HCT116 (cell line): ENCODE measurements around the gene STK32C. TPM values are rescaled to one million over a fixed set of nuclear protein-coding genes. Genes with fewer than 3 reads are reported as not detected.

Experiments
- ATAC-seq: fragments of 200-7000 bp; cut with Tn5 transposase; 2 replicates; pipeline ENCODE4 v1.9.1; 2020; ENCODE audit warnings: mild to moderate bottlenecking, moderate library complexity
- BruUV-seq: library from RNA; stranded (reverse); fragments of 400-500 nt; replicated peaks from 2 replicates; lab custom pipeline; 2021; lab: Mats Ljungman, UMichigan
- CTCF ChIA-PET: fragments of 300-600 bp; sonication (Branson Sonifier 250); formaldehyde crosslinking; loops from one replicate; lab custom pipeline; 2021; ENCODE audit warnings: antibody characterized with exemption; lab: Charles Lee
- POLR2A ChIA-PET: fragments of 300-600, 350-600 bp; sonication (Branson Sonifier 250); formaldehyde crosslinking; loops from one replicate; lab custom pipeline; 2021; ENCODE audit warnings: antibody characterized with exemption; lab: Charles Lee
- RAD21 ChIA-PET, 2 experiments: fragments of 300-600 bp; sonication (Branson Sonifier 250); formaldehyde crosslinking; loops; one replicate each; lab custom pipeline; 2023; ENCODE audit warnings: low total read pairs in 2 of 2; ENCODE audit not compliant: uncharacterized antibody in 2 of 2, unreplicated experiment in 2 of 2, low non-redundant PET in 1 of 2; lab: Charles Lee
- DNase-seq: peaks from one replicate; pipeline ENCODE4 v3.0.0-alpha.2; 2010; ENCODE audit warnings: low read depth, low spot score
- H2AFZ ChIP-seq: fragments of 200-600 bp; shearing (Covaris generic), sonication (generic); 2 replicates; pipeline ENCODE4 v1.6.1; 2017; ENCODE audit warnings: low read depth, mixed run types, mixed read lengths, antibody characterized with exemption, low read length; ENCODE audit not compliant: poor library complexity, severe bottlenecking
- H3K27ac ChIP-seq: 2 replicates; pipeline ENCODE4 v1.5.1; 2012; ENCODE audit warnings: low read depth, low read length
- H3K27me3 ChIP-seq: fragments of 200-600 bp; sonication (generic); 2 replicates; pipeline ENCODE4 v1.6.1; 2016; ENCODE audit warnings: mixed run types, low read length, mixed read lengths; ENCODE audit not compliant: insufficient read depth
- H3K36me3 ChIP-seq, 2 experiments: fragments of 200-500 bp in 1 of 2; fragments of 200-600 bp in 1 of 2; sonication (Bioruptor generic) in 1 of 2; sonication (generic) in 1 of 2; 2 replicates each; pipeline versions ENCODE4 v1.5.1 to v1.6.1; 2014 to 2016; ENCODE audit warnings: low read length in 2 of 2, inconsistent platforms in 1 of 2, mixed read lengths in 1 of 2, mixed run types in 1 of 2; ENCODE audit not compliant: insufficient read depth in 2 of 2, control insufficient read depth in 1 of 2
- H3K4me1 ChIP-seq, 2 experiments: fragments of 200-600 bp in 1 of 2; sonication (generic) in 1 of 2; 2 replicates each; pipeline versions ENCODE4 v1.5.1 to v1.6.1; 2012 to 2017; ENCODE audit warnings: low read length in 2 of 2, inconsistent platforms in 1 of 2, mild to moderate bottlenecking in 1 of 2, mixed read lengths in 1 of 2, mixed run types in 1 of 2, moderate library complexity in 1 of 2; ENCODE audit not compliant: insufficient read depth in 2 of 2, control insufficient read depth in 1 of 2
- H3K4me2 ChIP-seq: fragments of 200-600 bp; sonication (generic); 2 replicates; pipeline ENCODE4 v1.6.1; 2017; ENCODE audit warnings: mixed run types, low read length, mixed read lengths
- H3K4me3 ChIP-seq, 2 experiments: fragments of 200-600 bp in 1 of 2; sonication (generic) in 1 of 2; replicated peaks in 1 of 2; 2 replicates each; pipeline ENCODE4 v1.5.1; 2011 to 2016; ENCODE audit warnings: low read length in 2 of 2, control low read depth in 1 of 2, low read depth in 1 of 2, mild to moderate bottlenecking in 1 of 2, mixed read lengths in 1 of 2, mixed run types in 1 of 2
- H3K79me2 ChIP-seq: fragments of 200-600 bp; sonication (generic); 2 replicates; pipeline ENCODE4 v1.6.1; 2017; ENCODE audit warnings: mild to moderate bottlenecking, mixed run types, low read length, moderate library complexity, mixed read lengths; ENCODE audit not compliant: insufficient read depth
- H3K9ac ChIP-seq: fragments of 200-600 bp; sonication (generic); 2 replicates; pipeline ENCODE4 v1.6.1; 2016; ENCODE audit warnings: low read length, mixed read lengths
- H3K9me2 ChIP-seq: fragments of 200-600 bp; sonication (generic), shearing (Covaris generic); 2 replicates; pipeline ENCODE4 v1.6.1; 2017; ENCODE audit warnings: mixed run types, mild to moderate bottlenecking, moderate library complexity; ENCODE audit not compliant: insufficient read depth
- H3K9me3 ChIP-seq, 2 experiments: fragments of 200-500 bp in 1 of 2; fragments of 200-600 bp in 1 of 2; sonication (Bioruptor generic) in 1 of 2; sonication (generic) in 1 of 2; 2 replicates each; pipeline ENCODE4 v1.6.1; 2014 to 2017; ENCODE audit warnings: low read length in 2 of 2, mixed read lengths in 2 of 2, inconsistent platforms in 1 of 2, low read depth in 1 of 2, mild to moderate bottlenecking in 1 of 2, mixed run types in 1 of 2, moderate library complexity in 1 of 2; ENCODE audit not compliant: control insufficient read depth in 1 of 2, insufficient read depth in 1 of 2
- H4K20me1 ChIP-seq: fragments of 200-600 bp; sonication (generic), shearing (Covaris generic); 2 replicates; pipeline ENCODE4 v1.6.1; 2017; ENCODE audit warnings: mixed run types, mild to moderate bottlenecking, moderate library complexity; ENCODE audit not compliant: insufficient read depth
- CBX3 ChIP-seq: IDR thresholded peaks from 2 replicates; pipeline ENCODE4 v1.6.1; 2012; ENCODE audit warnings: low read depth
- EGR1 ChIP-seq: IDR thresholded peaks from 2 replicates; pipeline ENCODE4 v1.6.1; 2012; ENCODE audit warnings: low read depth
- ELF1 ChIP-seq: IDR thresholded peaks from 2 replicates; pipeline ENCODE4 v1.6.1; 2012; ENCODE audit warnings: low read depth, borderline replicate concordance
- EZH2 ChIP-seq: fragments of 200-600 bp; sonication (generic); IDR thresholded peaks from 2 replicates; pipeline ENCODE4 v1.6.1; 2017; ENCODE audit warnings: antibody characterized with exemption, mixed run types
- EZH2phosphoT487 ChIP-seq: fragments of 200-600 bp; IDR thresholded peaks from 2 replicates; pipeline ENCODE4 v1.6.1; 2018; ENCODE audit warnings: antibody characterized with exemption, borderline replicate concordance
- FOSL1 ChIP-seq: IDR thresholded peaks from 2 replicates; pipeline ENCODE4 v1.6.1; 2012; ENCODE audit warnings: low read depth
- JUND ChIP-seq: IDR thresholded peaks from 2 replicates; pipeline ENCODE4 v1.6.1; 2012
- POLR2AphosphoS5 ChIP-seq: IDR thresholded peaks from 2 replicates; pipeline ENCODE4 v1.6.1; 2011; ENCODE audit warnings: mild to moderate bottlenecking, low read depth, low read length, moderate library complexity
- RAD21 ChIP-seq: IDR thresholded peaks from 2 replicates; pipeline ENCODE4 v1.6.1; 2012; ENCODE audit warnings: low read depth, mild to moderate bottlenecking
- SIN3A ChIP-seq: IDR thresholded peaks from 2 replicates; pipeline ENCODE4 v1.6.1; 2012; ENCODE audit warnings: low read depth
- SP1 ChIP-seq: IDR thresholded peaks from 2 replicates; pipeline ENCODE4 v1.6.1; 2012; ENCODE audit warnings: low read depth
- SRF ChIP-seq: IDR thresholded peaks from 2 replicates; pipeline ENCODE4 v1.6.1; 2012; ENCODE audit warnings: low read depth
- TCF7L2 ChIP-seq: IDR thresholded peaks from 2 replicates; pipeline ENCODE4 v1.7.0; 2011; ENCODE audit warnings: borderline replicate concordance, inconsistent platforms; ENCODE audit not compliant: insufficient read depth, insufficient read length; ENCODE audit errors: extremely low read depth
- ZFX ChIP-seq: fragments of 450-650 bp; IDR thresholded peaks from 2 replicates; pipeline ENCODE4 v1.6.1; 2017
- ZNF274 ChIP-seq: fragments of 200-500 bp; sonication (Bioruptor generic); IDR thresholded peaks from 2 replicates; pipeline ENCODE4 v1.6.1; 2014; ENCODE audit warnings: mild to moderate bottlenecking, low read depth, low read length, inconsistent platforms
- intact Hi-C: fragments of 100-400 bp; cut with micrococcal nuclease; formaldehyde crosslinking; loops from 2 replicates; pipeline ENCODE4 v1.10.0; 2022
- total RNA-seq: library from RNA; stranded (reverse); gene quantifications from one replicate; pipeline ENCODE4 v1.2.1, GENCODE V29; 2021; ENCODE audit not compliant: unreplicated experiment
- TF ChIP-seq, protein P1 (sequence below): IDR thresholded peaks from 2 replicates; pipeline ENCODE4 v1.6.1; 2012; ENCODE audit warnings: low read depth
- TF ChIP-seq, protein P2 (sequence below): IDR thresholded peaks from 2 replicates; pipeline ENCODE4 v1.6.1; 2012
- TF ChIP-seq, protein P3 (sequence below): IDR thresholded peaks from 2 replicates; pipeline ENCODE4 v1.6.1; 2011; ENCODE audit warnings: mild to moderate bottlenecking, low read length, moderate library complexity; ENCODE audit not compliant: insufficient replicate concordance; ENCODE audit errors: extremely low read depth
- TF ChIP-seq, protein P4 (sequence below): IDR thresholded peaks from 2 replicates; pipeline ENCODE4 v1.6.1; 2012

The STK32C gene
- total RNA-seq, 1 experiment from 2014 or later = 29.7 TPM

DNA sequence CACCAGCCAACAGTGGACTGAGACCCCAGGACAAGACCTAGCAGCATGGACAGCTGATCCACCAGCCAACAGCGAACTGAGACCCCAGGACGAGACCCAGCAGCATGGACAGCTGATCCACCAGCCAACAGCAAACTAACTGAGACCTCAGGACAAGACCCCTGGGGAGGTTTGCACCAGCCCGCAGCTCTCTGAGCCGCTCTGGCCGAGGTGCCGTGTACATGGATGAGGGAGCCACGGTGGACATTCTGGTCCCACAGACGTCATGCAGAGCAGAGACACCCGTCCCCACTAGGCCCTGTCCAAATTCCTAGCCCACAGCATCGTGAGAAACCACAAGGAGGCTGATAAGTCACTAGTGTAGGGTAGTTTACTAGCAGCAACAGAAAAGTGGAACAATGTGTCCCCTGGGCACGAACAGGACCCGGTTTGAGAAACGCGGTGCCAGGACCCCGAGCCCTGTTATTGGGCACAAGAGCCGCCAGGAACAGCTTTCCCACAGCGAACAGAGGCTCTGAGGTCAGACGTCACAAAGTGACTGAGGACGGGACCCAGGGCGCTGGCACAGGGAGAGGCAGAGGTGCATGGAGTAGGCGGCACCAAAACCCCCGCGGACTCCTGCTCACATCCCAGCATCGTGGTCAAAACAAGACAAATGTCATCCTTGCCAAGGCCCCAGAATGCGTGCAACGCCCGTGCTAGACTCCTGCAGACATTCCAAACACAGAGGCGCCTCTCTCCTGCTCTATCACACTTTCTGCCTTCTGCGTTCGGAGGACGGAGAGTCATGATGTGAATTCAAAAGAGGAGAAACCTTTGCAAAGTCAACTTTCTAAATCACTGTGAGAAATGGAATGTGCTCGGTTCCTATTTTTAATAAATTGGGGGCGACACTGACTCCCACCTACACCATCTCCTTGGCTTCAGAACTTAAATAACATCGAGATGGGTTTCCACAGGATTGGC, 8.1 kb downstream of the STK32C start:
- BruUV-seq = no TSS peak
- H3K4me3 ChIP-seq = no peak overlapping the region
- no peaks in the 10 kb centered on the region for H3K9me3 ChIP-seq
- no peaks in the 10 kb centered on the region for H3K4me1 ChIP-seq
- no peak overlapping the region for H2AFZ ChIP-seq
- H3K36me3 ChIP-seq = no peaks in the 10 kb centered on the region
- H3K79me2 ChIP-seq = peaks cover 2% of the 10 kb centered on the region; the same call in 1 of the 2 replicates
- no peak for DNase-seq
- ChIA-PET CTCF (no interaction called here), RAD21 (no interaction called here), POLR2A (no interaction called here)
- H3K9ac ChIP-seq = no peak overlapping the region
- no peak overlapping the region for H3K27ac ChIP-seq
- intact Hi-C loops = no loop called here
- no peak overlapping the region for H3K4me2 ChIP-seq
- no peaks in the 10 kb centered on the region for H4K20me1 ChIP-seq
- H3K9me2 ChIP-seq = no peaks in the 10 kb centered on the region
- H3K27me3 ChIP-seq = no peaks in the 10 kb centered on the region
- ATAC-seq = no peak
- TF ChIP-seq EZH2phosphoT487 (no peak), ELF1 (no peak), FOSL1 (no peak), JUND (no peak), EGR1 (no peak), CBX3 (no peak), SRF (no peak), RAD21 (no peak), EZH2 (no peak), SP1 (no peak), POLR2AphosphoS5 (no peak), ZFX (no peak), TCF7L2 (no peak), ZNF274 (no peak), SIN3A (no peak)
- TF ChIP-seq, protein P1, sequence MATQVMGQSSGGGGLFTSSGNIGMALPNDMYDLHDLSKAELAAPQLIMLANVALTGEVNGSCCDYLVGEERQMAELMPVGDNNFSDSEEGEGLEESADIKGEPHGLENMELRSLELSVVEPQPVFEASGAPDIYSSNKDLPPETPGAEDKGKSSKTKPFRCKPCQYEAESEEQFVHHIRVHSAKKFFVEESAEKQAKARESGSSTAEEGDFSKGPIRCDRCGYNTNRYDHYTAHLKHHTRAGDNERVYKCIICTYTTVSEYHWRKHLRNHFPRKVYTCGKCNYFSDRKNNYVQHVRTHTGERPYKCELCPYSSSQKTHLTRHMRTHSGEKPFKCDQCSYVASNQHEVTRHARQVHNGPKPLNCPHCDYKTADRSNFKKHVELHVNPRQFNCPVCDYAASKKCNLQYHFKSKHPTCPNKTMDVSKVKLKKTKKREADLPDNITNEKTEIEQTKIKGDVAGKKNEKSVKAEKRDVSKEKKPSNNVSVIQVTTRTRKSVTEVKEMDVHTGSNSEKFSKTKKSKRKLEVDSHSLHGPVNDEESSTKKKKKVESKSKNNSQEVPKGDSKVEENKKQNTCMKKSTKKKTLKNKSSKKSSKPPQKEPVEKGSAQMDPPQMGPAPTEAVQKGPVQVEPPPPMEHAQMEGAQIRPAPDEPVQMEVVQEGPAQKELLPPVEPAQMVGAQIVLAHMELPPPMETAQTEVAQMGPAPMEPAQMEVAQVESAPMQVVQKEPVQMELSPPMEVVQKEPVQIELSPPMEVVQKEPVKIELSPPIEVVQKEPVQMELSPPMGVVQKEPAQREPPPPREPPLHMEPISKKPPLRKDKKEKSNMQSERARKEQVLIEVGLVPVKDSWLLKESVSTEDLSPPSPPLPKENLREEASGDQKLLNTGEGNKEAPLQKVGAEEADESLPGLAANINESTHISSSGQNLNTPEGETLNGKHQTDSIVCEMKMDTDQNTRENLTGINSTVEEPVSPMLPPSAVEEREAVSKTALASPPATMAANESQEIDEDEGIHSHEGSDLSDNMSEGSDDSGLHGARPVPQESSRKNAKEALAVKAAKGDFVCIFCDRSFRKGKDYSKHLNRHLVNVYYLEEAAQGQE = no peak
- TF ChIP-seq, protein P2, sequence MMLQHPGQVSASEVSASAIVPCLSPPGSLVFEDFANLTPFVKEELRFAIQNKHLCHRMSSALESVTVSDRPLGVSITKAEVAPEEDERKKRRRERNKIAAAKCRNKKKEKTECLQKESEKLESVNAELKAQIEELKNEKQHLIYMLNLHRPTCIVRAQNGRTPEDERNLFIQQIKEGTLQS = no peak
- TF ChIP-seq, protein P3, sequence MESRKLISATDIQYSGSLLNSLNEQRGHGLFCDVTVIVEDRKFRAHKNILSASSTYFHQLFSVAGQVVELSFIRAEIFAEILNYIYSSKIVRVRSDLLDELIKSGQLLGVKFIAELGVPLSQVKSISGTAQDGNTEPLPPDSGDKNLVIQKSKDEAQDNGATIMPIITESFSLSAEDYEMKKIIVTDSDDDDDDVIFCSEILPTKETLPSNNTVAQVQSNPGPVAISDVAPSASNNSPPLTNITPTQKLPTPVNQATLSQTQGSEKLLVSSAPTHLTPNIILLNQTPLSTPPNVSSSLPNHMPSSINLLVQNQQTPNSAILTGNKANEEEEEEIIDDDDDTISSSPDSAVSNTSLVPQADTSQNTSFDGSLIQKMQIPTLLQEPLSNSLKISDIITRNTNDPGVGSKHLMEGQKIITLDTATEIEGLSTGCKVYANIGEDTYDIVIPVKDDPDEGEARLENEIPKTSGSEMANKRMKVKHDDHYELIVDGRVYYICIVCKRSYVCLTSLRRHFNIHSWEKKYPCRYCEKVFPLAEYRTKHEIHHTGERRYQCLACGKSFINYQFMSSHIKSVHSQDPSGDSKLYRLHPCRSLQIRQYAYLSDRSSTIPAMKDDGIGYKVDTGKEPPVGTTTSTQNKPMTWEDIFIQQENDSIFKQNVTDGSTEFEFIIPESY = no peak
- TF ChIP-seq, protein P4, sequence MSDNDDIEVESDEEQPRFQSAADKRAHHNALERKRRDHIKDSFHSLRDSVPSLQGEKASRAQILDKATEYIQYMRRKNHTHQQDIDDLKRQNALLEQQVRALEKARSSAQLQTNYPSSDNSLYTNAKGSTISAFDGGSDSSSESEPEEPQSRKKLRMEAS = no peak
